WERI-Rb-1 (cell line): ENCODE data around the gene MAPT.

Experiments used
- DNase-seq: peaks from one replicate; pipeline ENCODE4 v3.0.0-alpha.2; 2020
- H3K27ac ChIP-seq: fragments of 250-450 bp; sonication (Bioruptor Pico); 2 replicates; pipeline ENCODE4 v1.5.1; 2020; ENCODE audit warnings: mild to moderate bottlenecking, moderate library complexity
- H3K27me3 ChIP-seq: fragments of 250-450 bp; sonication (Bioruptor Pico); 2 replicates; pipeline ENCODE4 v1.5.1; 2021; ENCODE audit warnings: mild to moderate bottlenecking, low read depth, moderate library complexity; ENCODE audit not compliant: insufficient read depth, severe bottlenecking
- H3K36me3 ChIP-seq: fragments of 250-450 bp; sonication (Bioruptor Pico); 2 replicates; pipeline ENCODE4 v1.5.1; 2020; ENCODE audit warnings: mild to moderate bottlenecking, moderate library complexity
- H3K4me3 ChIP-seq: 2 replicates; pipeline ENCODE4 v1.5.1; 2011; ENCODE audit warnings: low read depth, mild to moderate bottlenecking, control low read depth, low read length
- H3K9me3 ChIP-seq: fragments of 250-450 bp; sonication (Bioruptor Pico); 2 replicates; pipeline ENCODE4 v1.5.1; 2021; ENCODE audit warnings: mild to moderate bottlenecking, moderate library complexity; ENCODE audit not compliant: severe bottlenecking
- CTCF ChIP-seq: IDR thresholded peaks from 2 replicates; pipeline ENCODE4 v1.5.1; 2011; ENCODE audit warnings: low read depth, mild to moderate bottlenecking, control low read depth, inconsistent platforms, low read length

MAPT gene

GRCh38 chr17:46025510-46026165 is 131.3 kb downstream of the MAPT start:
- Histone ChIP-seq H3K27me3 (no peaks in the 10 kb centered on the region), H3K4me3 (no peak overlapping the region), H3K27ac (no peak overlapping the region; the same call in 1 of the 2 replicates), H3K36me3 (peaks cover 40% of the 10 kb centered on the region), H3K9me3 (no peaks in the 10 kb centered on the region)
- DNase-seq = no peak
- no peak for TF ChIP-seq CTCF

- peak overlapping the region; percentile 32 for H3K27ac ChIP-seq
- no peaks in the 10 kb centered on the region for H3K27me3 ChIP-seq
- DNase-seq = no peak
- H3K4me3 ChIP-seq = no peak overlapping the region
- TF ChIP-seq CTCF = no peak
- no peaks in the 10 kb centered on the region for H3K9me3 ChIP-seq
- H3K36me3 ChIP-seq = peaks cover 48% of the 10 kb centered on the region
These were observed 132.1 kb downstream of the MAPT start for GRCh38 chr17:46026166-46027047.

GRCh38 chr17:46027048-46027975 is 133.0 kb downstream of the MAPT start:
- Histone ChIP-seq H3K9me3 (no peaks in the 10 kb centered on the region), H3K27ac (peak overlapping the region; percentile 32; the same call in 1 of the 2 replicates), H3K4me3 (no peak overlapping the region), H3K36me3 (peaks cover 54% of the 10 kb centered on the region), H3K27me3 (no peaks in the 10 kb centered on the region)
- DNase-seq = no peak
- TF ChIP-seq CTCF = no peak

- no peak overlapping the region for H3K27ac ChIP-seq
- no peak for TF ChIP-seq CTCF
- H3K36me3 ChIP-seq = peaks cover 59% of the 10 kb centered on the region
- H3K4me3 ChIP-seq = no peak overlapping the region
- no peaks in the 10 kb centered on the region for H3K27me3 ChIP-seq
- H3K9me3 ChIP-seq = no peaks in the 10 kb centered on the region
- no peak for DNase-seq
These were observed 133.6 kb downstream of the MAPT start for GRCh38 chr17:46027976-46028325.

GRCh38 chr17:46028374-46028773 is 134.0 kb downstream of the MAPT start:
- H3K36me3 ChIP-seq = peaks cover 64% of the 10 kb centered on the region
- H3K27me3 ChIP-seq = no peaks in the 10 kb centered on the region
- no peak overlapping the region for H3K4me3 ChIP-seq
- H3K9me3 ChIP-seq = no peaks in the 10 kb centered on the region
- no peak overlapping the region for H3K27ac ChIP-seq
- DNase-seq = no peak
- no peak for TF ChIP-seq CTCF
